Measurements from ENCODE around the gene ARHGAP15.

ARHGAP15 gene

DNA sequence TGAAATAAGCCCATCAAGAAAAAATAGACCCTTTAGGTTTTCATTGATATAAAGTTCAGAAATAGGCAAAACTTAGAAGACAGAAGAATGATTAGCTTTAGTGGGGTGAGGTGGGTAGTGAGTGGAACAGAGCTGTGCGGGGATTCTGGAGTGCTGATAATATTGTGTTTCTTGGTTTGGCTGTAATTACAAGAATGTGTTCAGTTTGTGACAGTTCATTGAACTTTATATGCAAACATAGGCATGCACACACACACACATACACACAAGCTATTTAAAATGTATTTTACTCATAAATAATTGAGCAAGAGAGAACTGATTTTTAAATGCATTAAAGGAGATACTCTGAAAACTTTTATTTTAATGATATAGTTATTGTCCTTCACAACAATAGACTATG lies 17.1 kb downstream of the ARHGAP15 start:
- no peak for DNase-seq

DNA sequence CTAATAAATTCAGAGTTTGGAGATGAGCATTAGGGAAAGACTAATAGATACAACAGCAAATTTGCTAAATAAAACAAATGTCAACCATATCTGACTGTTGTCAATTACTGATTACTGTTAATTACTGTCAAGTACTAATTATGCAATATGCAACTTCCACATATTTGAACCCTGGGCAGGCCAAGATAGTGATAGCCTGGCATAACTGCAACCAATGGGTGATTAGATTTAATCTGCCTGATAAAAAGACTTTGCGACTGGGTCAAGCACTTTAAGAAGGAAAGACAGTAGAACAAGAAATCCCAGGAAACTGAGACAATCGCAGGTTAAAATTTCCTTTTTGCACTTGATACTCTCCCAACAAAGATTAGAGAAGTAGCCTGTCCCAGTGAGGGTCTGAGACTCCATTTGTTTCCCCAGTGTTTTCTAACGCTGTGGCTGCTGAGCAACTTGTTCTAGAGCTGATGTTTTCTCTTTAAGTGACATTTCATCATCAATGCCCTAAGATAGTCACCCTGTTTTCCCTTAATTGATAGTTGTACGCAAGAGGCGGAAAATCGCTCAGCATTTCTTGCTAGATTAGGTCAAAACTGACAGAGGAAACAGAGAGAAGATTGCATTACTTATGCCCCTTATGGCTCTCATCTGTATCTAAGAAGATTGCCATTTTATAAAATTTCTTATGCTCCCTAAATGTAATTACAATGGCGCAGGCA lies 17.8 kb downstream of the ARHGAP15 start:
- no peak for DNase-seq

DNA sequence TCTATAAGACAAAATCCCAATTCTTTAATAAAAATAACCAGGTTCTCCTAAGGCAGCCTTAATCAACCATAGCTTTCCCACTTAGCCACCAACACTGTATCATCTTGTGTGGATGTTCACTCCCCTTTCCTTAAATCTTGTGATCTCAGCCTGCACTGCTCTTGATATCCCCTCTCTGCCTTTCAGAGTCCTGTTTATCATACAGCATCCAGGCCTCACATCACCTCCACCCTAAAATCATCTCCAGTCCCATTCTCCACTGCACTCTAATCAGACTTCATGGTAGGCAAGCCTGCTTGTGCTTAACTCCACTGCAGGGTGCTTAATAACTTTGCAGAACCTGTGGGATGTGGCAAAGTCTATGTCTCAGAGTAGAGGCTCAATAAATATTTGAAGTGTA lies 18.8 kb downstream of the ARHGAP15 start:
- DNase-seq, result no peak

DNA sequence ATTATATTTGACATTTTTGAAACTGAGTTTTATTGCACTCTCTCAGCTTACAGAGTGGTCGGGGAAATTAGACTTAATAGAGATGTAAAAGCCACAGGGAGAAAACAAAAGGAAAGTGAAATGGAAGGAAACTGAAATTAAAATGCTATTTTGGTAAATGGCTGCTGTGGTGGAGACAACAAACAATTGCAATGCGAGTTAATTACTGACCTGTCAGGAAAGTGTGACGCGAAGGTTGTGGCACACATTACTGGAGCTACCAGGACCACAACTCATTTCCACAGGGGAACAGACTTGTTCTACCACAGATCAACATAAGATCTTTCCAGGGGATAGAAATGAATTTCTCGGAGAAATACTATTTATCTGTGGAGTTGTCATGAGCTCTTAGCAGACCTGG lies 19.5 kb downstream of the ARHGAP15 start:
- DNase-seq, result no peak

DNA sequence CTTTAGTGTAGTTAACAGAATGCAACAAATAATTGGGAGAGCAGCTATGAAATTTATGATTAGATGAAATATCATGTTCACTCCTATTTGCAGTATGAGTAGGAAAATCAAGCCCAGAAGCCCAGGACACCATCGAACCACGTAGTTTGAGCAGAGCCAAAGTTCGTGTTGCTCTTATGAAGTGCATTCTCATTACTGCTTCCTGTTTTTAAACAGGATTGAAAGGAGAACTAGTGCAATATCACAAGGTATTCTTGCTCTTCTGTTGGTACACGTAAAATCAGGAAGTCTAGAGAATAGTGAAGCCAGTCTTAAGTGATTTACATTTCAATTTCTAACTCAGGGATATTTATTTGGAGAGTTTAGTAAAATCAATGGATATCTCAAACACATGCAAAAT lies 21.1 kb downstream of the ARHGAP15 start:
- DNase-seq, result no peak

GRCh38 chr2:143151111-143151752 lies 22.0 kb downstream of the ARHGAP15 start:
- DNase-seq, result no peak

DNA sequence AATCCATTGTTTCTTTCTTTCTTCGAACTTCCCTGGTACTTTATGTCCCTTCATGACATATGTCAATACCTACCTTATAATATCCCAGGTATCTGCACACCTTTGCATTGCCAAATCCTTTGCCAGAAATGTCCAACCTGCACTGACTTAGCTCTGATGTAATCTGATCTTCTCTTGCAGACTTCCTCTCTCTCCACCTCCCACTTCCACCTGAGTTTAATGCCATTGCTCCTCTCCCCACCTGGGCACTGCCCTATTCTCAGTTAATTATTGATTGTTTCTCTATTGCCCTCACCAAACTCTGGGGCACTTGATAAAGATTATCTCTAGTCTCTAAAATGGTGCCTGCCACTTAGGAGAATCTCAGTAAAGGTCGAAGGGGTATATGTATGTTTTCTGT lies 23.0 kb downstream of the ARHGAP15 start:
- DNase-seq, result no peak

DNA sequence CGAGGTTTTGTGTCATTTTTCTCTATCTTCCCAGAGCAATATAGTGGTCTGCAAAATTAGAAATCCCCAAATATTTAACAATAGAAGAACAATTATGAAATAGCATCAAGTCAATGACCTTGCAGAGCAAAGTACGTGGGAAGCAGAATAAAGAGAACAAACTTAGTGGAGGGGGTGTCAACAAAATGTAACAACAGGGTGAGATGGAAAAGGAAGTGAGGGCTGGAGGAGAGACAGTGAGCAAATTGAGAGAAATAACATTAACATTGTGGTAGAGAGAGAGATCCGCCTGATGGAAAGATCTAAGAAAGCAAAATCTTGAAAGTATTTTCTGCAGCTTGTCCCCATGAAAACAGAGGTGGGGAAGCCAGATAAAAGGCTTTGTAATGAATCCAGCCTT lies 23.4 kb downstream of the ARHGAP15 start:
- DNase-seq, result no peak

GRCh38 chr2:143155661-143156060 lies 26.4 kb downstream of the ARHGAP15 start:
- DNase-seq, result no peak

- no peak for DNase-seq
Observed at GRCh38 chr2:143157001-143157400, 27.8 kb downstream of the ARHGAP15 start.

GRCh38 chr2:143157418-143157817 lies 28.2 kb downstream of the ARHGAP15 start:
- DNase-seq, result no peak

DNA sequence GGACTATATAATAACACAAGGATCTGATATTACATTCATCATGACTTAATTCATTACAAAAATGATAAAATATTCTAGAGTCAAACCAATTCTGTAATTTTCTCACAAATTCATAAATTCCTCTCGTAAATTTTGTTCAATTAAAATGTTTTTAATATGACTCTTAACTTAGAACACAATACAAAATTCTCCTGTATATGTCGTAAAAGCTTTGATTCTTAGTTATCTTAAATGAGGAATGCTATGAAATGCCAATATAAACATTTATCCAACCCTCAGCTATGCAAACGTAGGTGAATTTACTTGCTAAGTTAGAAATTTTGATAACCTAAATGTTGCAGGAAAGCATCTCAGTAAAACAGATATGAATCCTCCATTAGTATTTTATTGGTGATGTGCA lies 28.9 kb downstream of the ARHGAP15 start:
- DNase-seq, result no peak

DNA sequence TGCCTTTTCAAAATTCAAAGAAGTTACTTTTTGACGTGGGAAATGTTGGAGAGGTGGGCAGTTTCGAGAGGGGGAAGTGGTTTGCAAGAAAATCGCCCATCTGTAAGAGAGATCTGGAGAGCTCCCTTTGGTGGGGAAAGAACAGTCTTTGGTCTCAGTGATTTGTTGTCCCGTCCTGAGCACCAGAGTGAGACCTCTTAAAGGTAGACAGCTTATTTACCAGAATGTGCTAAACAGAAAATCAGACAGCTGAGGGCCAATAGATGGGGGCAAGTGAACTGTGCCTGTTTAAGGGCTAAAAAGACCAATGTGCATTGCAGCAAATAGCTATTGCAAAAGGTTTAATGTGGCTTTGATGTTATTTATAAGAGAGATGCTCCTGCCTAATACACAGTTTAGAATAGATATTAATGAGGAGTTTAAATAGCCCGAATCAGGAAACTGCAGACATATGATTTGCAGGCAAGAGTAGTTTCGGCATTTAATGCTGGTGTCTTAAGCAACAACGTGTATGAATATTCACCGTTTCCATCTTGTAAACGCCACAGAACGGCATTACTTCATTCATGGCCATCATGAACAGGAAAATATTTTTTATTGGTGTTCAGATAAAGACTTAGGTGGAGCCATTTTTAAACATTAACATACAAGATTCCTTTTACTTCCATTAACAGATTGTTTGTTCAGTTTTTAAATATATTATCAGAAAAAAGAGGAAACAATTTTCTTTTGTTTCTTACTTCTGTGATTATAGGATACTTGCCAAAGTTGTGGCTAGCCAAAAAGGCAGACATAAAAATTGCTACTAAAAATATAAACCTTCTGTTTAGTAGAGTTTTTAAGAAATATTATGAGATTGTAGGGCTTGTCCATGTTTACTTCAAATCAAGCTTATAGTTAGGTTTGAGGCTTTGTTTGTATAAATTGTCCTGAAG lies 29.6 kb downstream of the ARHGAP15 start:
- DNase-seq, result no peak

- DNase-seq, result no peak
Observed at GRCh38 chr2:143159486-143159840, 30.2 kb downstream of the ARHGAP15 start.

- DNase-seq, result no peak
Observed at GRCh38 chr2:143160732-143161707, 31.8 kb downstream of the ARHGAP15 start.

DNA sequence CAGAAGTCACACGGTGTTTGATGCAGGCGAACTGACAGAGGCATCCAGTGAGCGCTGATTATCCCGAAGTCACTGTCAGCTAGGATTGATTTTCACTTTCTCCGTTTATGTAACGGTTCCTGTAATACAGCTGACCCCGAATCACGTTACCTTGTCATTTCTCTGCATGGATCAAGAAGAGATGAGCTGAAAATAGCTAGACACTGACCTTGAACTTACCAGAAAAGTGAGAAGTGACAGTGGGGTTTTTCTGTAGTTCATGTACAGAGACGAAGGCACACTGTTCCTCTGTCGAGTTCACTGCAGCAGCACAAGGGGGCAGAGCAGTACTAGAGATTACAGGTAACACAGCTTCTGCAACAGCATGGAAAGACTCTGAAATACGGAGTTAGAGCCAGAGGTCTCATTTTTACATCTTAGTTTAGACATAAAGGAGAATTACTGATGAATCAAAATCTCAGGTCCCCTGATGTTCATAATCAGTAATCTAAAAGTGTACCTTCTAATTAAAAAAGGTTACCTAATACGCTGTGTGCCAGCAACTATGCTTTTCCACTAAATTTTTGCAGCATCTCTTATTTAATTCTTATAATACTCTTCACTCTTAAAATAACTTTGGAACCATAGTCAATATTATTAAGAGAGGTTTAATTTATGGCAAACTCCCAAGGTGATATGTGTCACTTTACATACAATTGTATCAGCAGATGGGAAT lies 33.1 kb downstream of the ARHGAP15 start:
- no peak for DNase-seq

- no peak for DNase-seq
Observed at GRCh38 chr2:143162997-143163396, 33.8 kb downstream of the ARHGAP15 start.

DNA sequence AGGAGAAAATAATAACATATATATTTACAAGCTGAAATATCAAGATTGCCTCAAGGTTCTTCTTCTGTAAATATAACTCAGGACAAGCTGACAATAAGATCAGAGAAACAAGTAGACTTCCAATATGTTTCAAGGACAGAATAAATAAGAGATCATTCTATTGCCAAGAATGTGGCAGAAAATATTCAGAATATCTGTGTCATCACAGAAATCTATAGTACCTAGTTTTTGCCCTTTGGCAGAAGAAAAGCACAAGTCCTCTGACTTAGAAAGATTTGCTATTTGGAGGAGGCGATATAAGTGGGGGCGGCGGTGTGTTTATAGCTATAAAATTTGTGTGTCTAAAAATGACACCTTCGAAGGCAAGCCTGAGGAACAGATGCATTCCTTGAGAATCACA lies 34.3 kb downstream of the ARHGAP15 start:
- DNase-seq, result no peak

DNA sequence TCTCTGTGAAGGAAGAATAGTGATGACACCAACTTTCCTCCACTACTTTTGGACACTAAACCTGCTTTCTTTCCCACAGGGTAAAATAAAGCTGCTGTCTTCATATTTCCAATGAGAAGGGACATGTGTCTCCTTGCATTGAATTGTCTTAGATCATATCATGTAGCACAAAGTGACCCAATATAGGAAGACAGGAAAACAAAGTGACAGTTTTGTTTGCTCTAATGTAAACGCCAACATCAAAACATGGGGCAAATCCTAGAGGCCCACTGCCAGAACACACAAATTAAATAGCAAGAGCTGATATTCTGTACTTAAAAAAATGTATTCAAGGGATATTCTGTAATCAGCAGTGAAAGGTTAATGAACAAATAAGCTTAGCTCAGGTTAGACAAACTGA lies 36.1 kb downstream of the ARHGAP15 start:
- DNase-seq, result no peak

- no peak for DNase-seq
Observed at GRCh38 chr2:143169105-143169504, 39.9 kb downstream of the ARHGAP15 start.

GRCh38 chr2:143171817-143172216 lies 42.6 kb downstream of the ARHGAP15 start:
- DNase-seq, result no peak

- DNase-seq, result no peak
Observed at GRCh38 chr2:143175438-143175837, 46.2 kb downstream of the ARHGAP15 start.

Data from activated CD8-positive, alpha-beta memory T cell treated with anti-CD3 and anti-CD28 coated beads for 24 hours (primary cell).